IMR-90 (cell line): ENCODE results near the gene RIC8B. TPM values are rescaled to one million over a fixed set of nuclear protein-coding genes. Genes with fewer than 3 reads are reported as not detected.
A peak's percentile ranks its signal among the peaks of the same experiment; 100 is the strongest.

Experiments
- ATAC-seq: fragments of 200-7000 bp; cut with Tn5 transposase; 2 replicates; pipeline ENCODE4 v1.9.1; 2020; ENCODE audit warnings: low read depth, mild to moderate bottlenecking, moderate library complexity
- BruUV-seq: library from RNA; stranded (reverse); fragments of 400-500 nt; replicated peaks from 2 replicates; lab custom pipeline; 2021; lab: Mats Ljungman, UMichigan
- CTCF ChIA-PET: fragments of 300-600 bp; formaldehyde crosslinking; extraction: SDS; loops from one replicate; lab custom pipeline; 2021; ENCODE audit warnings: antibody characterized with exemption; lab: Yijun Ruan, JAX
- POLR2A ChIA-PET: fragments of 300-600 bp; sonication (Branson Sonifier 250); formaldehyde crosslinking; loops from one replicate; lab custom pipeline; 2022; ENCODE audit warnings: antibody characterized with exemption; ENCODE audit not compliant: unreplicated experiment; lab: Charles Lee
- DNase-seq: peaks from one replicate; pipeline ENCODE4 v3.0.0; 2013
- H2AFZ ChIP-seq: replicated peaks from 2 replicates; pipeline ENCODE3; 2013; ENCODE audit warnings: low read length, mild to moderate bottlenecking; ENCODE audit not compliant: poor library complexity
- H2AK5ac ChIP-seq: 2 replicates; pipeline ENCODE4 v1.6.1; 2013; ENCODE audit warnings: low read depth, low read length, inconsistent platforms
- H2AK9ac ChIP-seq: replicated peaks from 2 replicates; pipeline ENCODE3; 2013; ENCODE audit warnings: mild to moderate bottlenecking, low read depth, low read length, moderate library complexity; ENCODE audit not compliant: poor library complexity
- H2BK120ac ChIP-seq: 2 replicates; pipeline ENCODE4 v1.6.1; 2013; ENCODE audit warnings: low read depth, low read length, inconsistent platforms
- H2BK15ac ChIP-seq: 3 replicates; pipeline ENCODE4 v1.6.1; 2013; ENCODE audit warnings: low read depth, low read length, inconsistent platforms
- H2BK20ac ChIP-seq: 2 replicates; pipeline ENCODE4 v1.6.1; 2013; ENCODE audit warnings: low read depth, mild to moderate bottlenecking, inconsistent platforms, low read length, moderate library complexity
- H2BK5ac ChIP-seq: 2 replicates; pipeline ENCODE4 v1.6.1; 2013; ENCODE audit warnings: mild to moderate bottlenecking, low read depth, low read length, inconsistent platforms; ENCODE audit not compliant: poor library complexity, severe bottlenecking
- H3K14ac ChIP-seq: replicated peaks from 2 replicates; pipeline ENCODE4 v1.6.1; 2013; ENCODE audit warnings: low read depth, low read length, inconsistent platforms
- H3K18ac ChIP-seq: 2 replicates; pipeline ENCODE4 v1.6.1; 2013; ENCODE audit warnings: low read depth, low read length, control low read depth
- H3K23ac ChIP-seq: 2 replicates; pipeline ENCODE4 v1.6.1; 2013; ENCODE audit warnings: low read depth, low read length, inconsistent platforms
- H3K27ac ChIP-seq: 2 replicates; pipeline ENCODE4 v1.5.1; 2013; ENCODE audit warnings: mild to moderate bottlenecking, control low read depth, low read length; ENCODE audit not compliant: insufficient read depth
- H3K27me3 ChIP-seq: 2 replicates; pipeline ENCODE4 v1.6.1; 2013; ENCODE audit warnings: low read length; ENCODE audit not compliant: control insufficient read depth, insufficient read depth
- H3K36me3 ChIP-seq: 2 replicates; pipeline ENCODE4 v1.6.1; 2013; ENCODE audit warnings: low read length, mixed read lengths; ENCODE audit not compliant: control insufficient read depth, insufficient read depth
- H3K4ac ChIP-seq: 2 replicates; pipeline ENCODE4 v1.6.1; 2013; ENCODE audit warnings: low read depth, low read length, inconsistent platforms
- H3K4me1 ChIP-seq: 2 replicates; pipeline ENCODE4 v1.6.1; 2013; ENCODE audit warnings: low read length, mixed read lengths; ENCODE audit not compliant: control insufficient read depth, insufficient read depth
- H3K4me2 ChIP-seq: 2 replicates; pipeline ENCODE4 v1.6.1; 2013; ENCODE audit warnings: low read depth, mild to moderate bottlenecking, control low read depth, low read length, moderate library complexity
- H3K4me3 ChIP-seq: 2 replicates; pipeline ENCODE4 v1.5.1; 2013; ENCODE audit warnings: low read depth, mild to moderate bottlenecking, control low read depth, low read length, moderate library complexity; ENCODE audit not compliant: insufficient read depth
- H3K56ac ChIP-seq: 2 replicates; pipeline ENCODE4 v1.6.1; 2013; ENCODE audit warnings: low read length, inconsistent platforms; ENCODE audit not compliant: insufficient read depth; ENCODE audit errors: extremely low read depth
- H3K79me1 ChIP-seq, 2 experiments: 2 replicates each; pipeline ENCODE4 v1.6.1; 2013; ENCODE audit warnings: low read length in 2 of 2, inconsistent platforms in 1 of 2, low read depth in 1 of 2
- H3K9ac ChIP-seq: 2 replicates; pipeline ENCODE4 v1.6.1; 2013; ENCODE audit warnings: low read depth, low read length, control low read depth
- H3K9me1 ChIP-seq: 2 replicates; pipeline ENCODE4 v1.6.1; 2013; ENCODE audit warnings: low read length, inconsistent platforms; ENCODE audit not compliant: insufficient read depth
- H3K9me3 ChIP-seq: 2 replicates; pipeline ENCODE4 v1.6.1; 2013; ENCODE audit warnings: low read length; ENCODE audit not compliant: control insufficient read depth, insufficient read depth
- H4K20me1 ChIP-seq: 2 replicates; pipeline ENCODE4 v1.6.1; 2013; ENCODE audit warnings: low read length, inconsistent platforms; ENCODE audit not compliant: insufficient read depth
- H4K5ac ChIP-seq: 2 replicates; pipeline ENCODE4 v1.6.1; 2013; ENCODE audit warnings: mild to moderate bottlenecking, low read depth, low read length, control low read depth
- H4K8ac ChIP-seq, 2 experiments: 2 replicates each; pipeline ENCODE4 v1.6.1; 2013; ENCODE audit warnings: low read depth in 2 of 2, low read length in 2 of 2, control low read depth in 1 of 2, inconsistent platforms in 1 of 2
- H4K91ac ChIP-seq: 2 replicates; pipeline ENCODE4 v1.6.1; 2013; ENCODE audit warnings: low read depth, low read length, inconsistent platforms; ENCODE audit not compliant: insufficient read depth
- BHLHE40 ChIP-seq: fragments of 150-350 bp; IDR thresholded peaks from 2 replicates; pipeline ENCODE4 v1.6.1; 2016; ENCODE audit warnings: mild to moderate bottlenecking, low read depth, low read length
- FOS ChIP-seq: fragments of 150-350 bp; IDR thresholded peaks from 2 replicates; pipeline ENCODE4 v1.6.1; 2016; ENCODE audit warnings: low read depth, low read length
- MAFK ChIP-seq: IDR thresholded peaks from 2 replicates; pipeline ENCODE4 v1.6.1; 2012; ENCODE audit warnings: low read depth, low read length, improper control_type of control experiment
- MXI1 ChIP-seq: IDR thresholded peaks from 2 replicates; pipeline ENCODE4 v1.6.1; 2012; ENCODE audit warnings: low read depth, mild to moderate bottlenecking, low read length, moderate library complexity, borderline replicate concordance
- NFE2L2 ChIP-seq: fragments of 150-350 bp; IDR thresholded peaks from 2 replicates; pipeline ENCODE4 v1.6.1; 2016; ENCODE audit warnings: low read depth, mild to moderate bottlenecking, low read length
- POLR2A ChIP-seq: IDR thresholded peaks from 2 replicates; pipeline ENCODE4 v1.6.1; 2012; ENCODE audit warnings: mild to moderate bottlenecking, low read depth, low read length
- RAD21 ChIP-seq: IDR thresholded peaks from 2 replicates; pipeline ENCODE4 v1.6.1; 2012; ENCODE audit warnings: low read length, improper control_type of control experiment
- RFX5 ChIP-seq: IDR thresholded peaks from 2 replicates; pipeline ENCODE4 v1.8.0; 2012; ENCODE audit warnings: low read depth, mild to moderate bottlenecking, low read length, moderate library complexity
- WGBS, 2 experiments: methylation state at CpG; one replicate each; pipeline versions ENCODE4 v1.1.5 to v1.1.7; 2013; ENCODE audit warnings: missing lambda C conversion rate in 2 of 2; ENCODE audit not compliant: insufficient read length in 1 of 2; ENCODE audit errors: extremely low coverage in 2 of 2; 5-methylcytosine and 5-hydroxymethylcytosine counted together
- dilution Hi-C: fragments of 300-500 bp; cut with HindIII; formaldehyde crosslinking; loops from one replicate; pipeline ENCODE4 v1.14.3; 2018; ENCODE audit warnings: low sequenced_read_pairs; ENCODE audit not compliant: unreplicated experiment
- in situ Hi-C: fragments of 300-500 bp; cut with MboI; formaldehyde crosslinking; loops from 3 replicates; pipeline ENCODE4 v1.14.3; 2019; ENCODE audit warnings: low sequenced_read_pairs, inconsistent platforms, mixed read lengths
- intact Hi-C: fragments of 100-400 bp; cut with micrococcal nuclease; formaldehyde crosslinking; loops from 2 replicates; pipeline ENCODE4 v1.10.0; 2022
- polyA plus RNA-seq, 3 experiments: library from polyadenylated mRNA; depleted of rRNA; stranded (reverse); fragments of >200 nt; gene quantifications; 2 replicates each; pipeline ENCODE4 v1.2.3, GENCODE V29; 2012; ENCODE audit warnings: low replicate concordance in 1 of 3
- total RNA-seq: library from RNA; depleted of rRNA; stranded (reverse); fragments of >200 nt; gene quantifications from 2 replicates; pipeline ENCODE4 v1.2.3, GENCODE V29; 2012
- TF ChIP-seq, protein P1 (sequence below): conservative IDR thresholded peaks from 2 replicates; pipeline ENCODE4 v1.5.1; 2012; ENCODE audit warnings: mild to moderate bottlenecking, low read depth, low read length, improper control_type of control experiment
- TF ChIP-seq, protein P2 (sequence below): fragments of 150-350 bp; IDR thresholded peaks from 2 replicates; pipeline ENCODE4 v1.6.1; 2017; ENCODE audit warnings: mild to moderate bottlenecking, antibody characterized with exemption, low read length, low read depth

The RIC8B gene
- total and polyA plus RNA-seq, 2 of the 4 experiments (the other 2 are of a cell fraction), result 5.5 to 19.5 TPM

GRCh38 chr12:106767954-106768822 lies 6.3 kb upstream of the RIC8B start (continued):
- TF ChIP-seq, protein P1, sequence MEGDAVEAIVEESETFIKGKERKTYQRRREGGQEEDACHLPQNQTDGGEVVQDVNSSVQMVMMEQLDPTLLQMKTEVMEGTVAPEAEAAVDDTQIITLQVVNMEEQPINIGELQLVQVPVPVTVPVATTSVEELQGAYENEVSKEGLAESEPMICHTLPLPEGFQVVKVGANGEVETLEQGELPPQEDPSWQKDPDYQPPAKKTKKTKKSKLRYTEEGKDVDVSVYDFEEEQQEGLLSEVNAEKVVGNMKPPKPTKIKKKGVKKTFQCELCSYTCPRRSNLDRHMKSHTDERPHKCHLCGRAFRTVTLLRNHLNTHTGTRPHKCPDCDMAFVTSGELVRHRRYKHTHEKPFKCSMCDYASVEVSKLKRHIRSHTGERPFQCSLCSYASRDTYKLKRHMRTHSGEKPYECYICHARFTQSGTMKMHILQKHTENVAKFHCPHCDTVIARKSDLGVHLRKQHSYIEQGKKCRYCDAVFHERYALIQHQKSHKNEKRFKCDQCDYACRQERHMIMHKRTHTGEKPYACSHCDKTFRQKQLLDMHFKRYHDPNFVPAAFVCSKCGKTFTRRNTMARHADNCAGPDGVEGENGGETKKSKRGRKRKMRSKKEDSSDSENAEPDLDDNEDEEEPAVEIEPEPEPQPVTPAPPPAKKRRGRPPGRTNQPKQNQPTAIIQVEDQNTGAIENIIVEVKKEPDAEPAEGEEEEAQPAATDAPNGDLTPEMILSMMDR, result no peak

DNA sequence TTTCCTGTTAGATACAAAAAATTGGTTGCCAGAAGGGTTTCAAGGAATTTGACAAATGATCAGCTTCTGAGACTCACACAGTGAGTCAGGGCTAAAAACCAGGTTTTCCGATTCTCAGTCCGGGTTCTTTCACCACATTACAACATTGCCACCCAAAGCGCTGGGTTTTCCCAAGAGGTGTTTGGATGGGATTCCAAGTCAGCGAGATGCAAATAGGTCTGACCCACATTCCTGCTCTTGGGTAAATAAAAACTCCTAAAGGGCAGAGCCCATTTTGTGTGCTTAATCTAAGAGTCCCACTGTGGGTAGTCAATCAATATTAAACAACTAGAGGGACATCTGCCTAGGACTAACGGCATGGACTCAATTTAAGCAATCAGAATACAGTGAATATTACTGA lies 5.4 kb upstream of the RIC8B start:
- no peaks in the 10 kb centered on the region for H3K9me1 ChIP-seq
- no peak overlapping the region for H4K5ac ChIP-seq
- H2BK120ac ChIP-seq, result no peak overlapping the region
- no peaks in the 10 kb centered on the region for H3K9me3 ChIP-seq
- no peak overlapping the region for H2BK15ac ChIP-seq
- TF ChIP-seq FOS (no peak), RAD21 (no peak), MXI1 (no peak), BHLHE40 (no peak), RFX5 (no peak), POLR2A (no peak), MAFK (no peak), NFE2L2 (no peak)
- TF ChIP-seq, protein P1, result no peak
- TF ChIP-seq, protein P2, sequence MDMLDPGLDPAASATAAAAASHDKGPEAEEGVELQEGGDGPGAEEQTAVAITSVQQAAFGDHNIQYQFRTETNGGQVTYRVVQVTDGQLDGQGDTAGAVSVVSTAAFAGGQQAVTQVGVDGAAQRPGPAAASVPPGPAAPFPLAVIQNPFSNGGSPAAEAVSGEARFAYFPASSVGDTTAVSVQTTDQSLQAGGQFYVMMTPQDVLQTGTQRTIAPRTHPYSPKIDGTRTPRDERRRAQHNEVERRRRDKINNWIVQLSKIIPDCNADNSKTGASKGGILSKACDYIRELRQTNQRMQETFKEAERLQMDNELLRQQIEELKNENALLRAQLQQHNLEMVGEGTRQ, result no peak
- peak; percentile 38 for DNase-seq
- POLR2A ChIA-PET, result no interaction called here
- no TSS peak for BruUV-seq
- H4K91ac ChIP-seq, result no peak overlapping the region
- H3K27ac ChIP-seq, result no peak overlapping the region
- WGBS, 2 experiments, result no CpG with 5 or more reads among the region's 5 CpGs
- no peak overlapping the region for H3K23ac ChIP-seq
- H3K4ac ChIP-seq, result no peak overlapping the region
- in situ Hi-C loops (no loop called here), dilution Hi-C loops (no loop called here), intact Hi-C loops (no loop called here)
- no peak overlapping the region for H2AFZ ChIP-seq
- no peak overlapping the region for H2AK5ac ChIP-seq
- CTCF ChIA-PET, result no interaction called here
- H3K9ac ChIP-seq, result no peak overlapping the region
- H4K20me1 ChIP-seq, result no peaks in the 10 kb centered on the region
- no peak overlapping the region for H3K18ac ChIP-seq
- H3K27me3 ChIP-seq, result peaks cover 5% of the 10 kb centered on the region
- H3K79me1 ChIP-seq, result no peaks in the 10 kb centered on the region
- no peaks in the 10 kb centered on the region for H3K36me3 ChIP-seq
- no peak for ATAC-seq
- H4K8ac ChIP-seq, result no peak overlapping the region
- H2AK9ac ChIP-seq, result no peak overlapping the region
- no peak overlapping the region for H3K4me2 ChIP-seq
- H3K14ac ChIP-seq, result no peak overlapping the region
- no peak overlapping the region for H3K56ac ChIP-seq
- no peak overlapping the region for H2BK20ac ChIP-seq
- H3K4me3 ChIP-seq, result no peak overlapping the region
- H3K4me1 ChIP-seq, result peaks cover 1% of the 10 kb centered on the region; the same call in 1 of the 2 replicates
- no peak overlapping the region for H2BK5ac ChIP-seq
